ENCODE data around the gene RXRG.

The RXRG gene

GRCh38 chr1:165403835-165404482 is 41.0 kb downstream of the RXRG start:
- H3K79me2 ChIP-seq (ENCODE audit: insufficient read depth, low read length), result no peaks in the 10 kb centered on the region
- H3K9ac ChIP-seq (ENCODE audit: low read depth, low read length), result no peak overlapping the region

DNA sequence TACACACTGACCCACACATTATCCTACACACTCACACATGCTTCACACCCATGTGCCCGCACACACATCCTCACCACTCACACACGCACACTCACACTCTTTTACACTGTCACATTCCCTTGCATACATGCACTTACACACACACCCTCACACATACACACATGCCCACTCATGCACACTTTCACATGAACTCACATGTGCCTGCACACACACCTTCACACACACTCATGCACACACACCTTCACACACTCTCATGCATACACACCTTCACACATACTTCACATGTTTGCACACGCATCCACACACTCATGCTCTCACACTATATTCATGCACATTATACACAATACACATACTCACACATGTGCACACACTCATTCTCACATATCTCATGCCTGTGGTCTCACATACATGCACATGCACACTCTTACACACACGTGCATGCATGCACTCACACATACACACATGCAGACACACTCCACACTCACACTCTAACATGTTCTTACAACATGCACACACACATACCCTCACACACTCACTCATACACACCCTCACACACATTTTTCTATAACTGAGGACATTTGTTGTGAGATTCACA is 42.3 kb downstream of the RXRG start:
- no peaks in the 10 kb centered on the region for H3K36me3 ChIP-seq (ENCODE audit: insufficient read depth, low read length)
- no peak overlapping the region for H2AFZ ChIP-seq (ENCODE audit: low read depth, low read length)
- H3K9ac ChIP-seq (ENCODE audit: low read depth, low read length), result no peak overlapping the region
- no peak for ATAC-seq (ENCODE audit: insufficient read depth, low read depth)
- H3K27ac ChIP-seq (ENCODE audit: low read length), result no peak overlapping the region
- no peaks in the 10 kb centered on the region for H3K4me1 ChIP-seq (ENCODE audit: insufficient read depth, low read length)
- peaks cover 76% of the 10 kb centered on the region for H3K27me3 ChIP-seq (ENCODE audit: insufficient read depth, low read length, poor library complexity)
- H3K9me3 ChIP-seq (ENCODE audit: insufficient read depth, low read length, severe bottlenecking), result no peaks in the 10 kb centered on the region
- no peak overlapping the region for H3K4me3 ChIP-seq (ENCODE audit: low read depth in 1 of 2, low read length in 2 of 2)
- no peak for DNase-seq
- peaks cover 31% of the 10 kb centered on the region for H4K20me1 ChIP-seq (ENCODE audit: insufficient read depth, low read length)
- TF ChIP-seq, protein P1, sequence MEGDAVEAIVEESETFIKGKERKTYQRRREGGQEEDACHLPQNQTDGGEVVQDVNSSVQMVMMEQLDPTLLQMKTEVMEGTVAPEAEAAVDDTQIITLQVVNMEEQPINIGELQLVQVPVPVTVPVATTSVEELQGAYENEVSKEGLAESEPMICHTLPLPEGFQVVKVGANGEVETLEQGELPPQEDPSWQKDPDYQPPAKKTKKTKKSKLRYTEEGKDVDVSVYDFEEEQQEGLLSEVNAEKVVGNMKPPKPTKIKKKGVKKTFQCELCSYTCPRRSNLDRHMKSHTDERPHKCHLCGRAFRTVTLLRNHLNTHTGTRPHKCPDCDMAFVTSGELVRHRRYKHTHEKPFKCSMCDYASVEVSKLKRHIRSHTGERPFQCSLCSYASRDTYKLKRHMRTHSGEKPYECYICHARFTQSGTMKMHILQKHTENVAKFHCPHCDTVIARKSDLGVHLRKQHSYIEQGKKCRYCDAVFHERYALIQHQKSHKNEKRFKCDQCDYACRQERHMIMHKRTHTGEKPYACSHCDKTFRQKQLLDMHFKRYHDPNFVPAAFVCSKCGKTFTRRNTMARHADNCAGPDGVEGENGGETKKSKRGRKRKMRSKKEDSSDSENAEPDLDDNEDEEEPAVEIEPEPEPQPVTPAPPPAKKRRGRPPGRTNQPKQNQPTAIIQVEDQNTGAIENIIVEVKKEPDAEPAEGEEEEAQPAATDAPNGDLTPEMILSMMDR (IDR thresholded peaks at IDR 0.05; ENCODE audit: borderline replicate concordance, extremely low read depth, low read length, poor library complexity, severe bottlenecking), result no peak
- TF ChIP-seq EZH2 (IDR thresholded peaks at IDR 0.05; ENCODE audit: borderline replicate concordance, low read depth, low read length, severe bottlenecking), result no peak
- H3K4me2 ChIP-seq (ENCODE audit: insufficient read depth, low read length), result no peak overlapping the region
- no peaks in the 10 kb centered on the region for H3K79me2 ChIP-seq (ENCODE audit: insufficient read depth, low read length)

More at GRCh38 chr1:165403835-165404482, 41.0 kb downstream of the RXRG start:
- Histone ChIP-seq H3K27me3 (ENCODE audit: insufficient read depth, low read length, poor library complexity) (peaks cover 69% of the 10 kb centered on the region), H2AFZ (ENCODE audit: low read depth, low read length) (no peak overlapping the region), H3K4me3 (ENCODE audit: low read depth in 1 of 2, low read length in 2 of 2) (no peak overlapping the region), H3K27ac (ENCODE audit: low read length) (no peak overlapping the region), H3K9me3 (ENCODE audit: insufficient read depth, low read length, severe bottlenecking) (no peaks in the 10 kb centered on the region), H3K4me2 (ENCODE audit: insufficient read depth, low read length) (no peak overlapping the region), H3K36me3 (ENCODE audit: insufficient read depth, low read length) (no peaks in the 10 kb centered on the region), H4K20me1 (ENCODE audit: insufficient read depth, low read length) (peaks cover 26% of the 10 kb centered on the region), H3K4me1 (ENCODE audit: insufficient read depth, low read length) (no peaks in the 10 kb centered on the region)
- no peak for TF ChIP-seq EZH2 (IDR thresholded peaks at IDR 0.05; ENCODE audit: borderline replicate concordance, low read depth, low read length, severe bottlenecking)
- TF ChIP-seq, protein P1 (IDR thresholded peaks at IDR 0.05; ENCODE audit: borderline replicate concordance, extremely low read depth, low read length, poor library complexity, severe bottlenecking), result peak; percentile 71
- ATAC-seq (ENCODE audit: insufficient read depth, low read depth) (peak; percentile 73), DNase-seq (peak; percentile 20)

GRCh38 chr1:165397944-165398343 is 47.0 kb downstream of the RXRG start:
- ATAC-seq (ENCODE audit: insufficient read depth, low read depth), result no peak
- H3K4me1 ChIP-seq (ENCODE audit: insufficient read depth, low read length), result peaks cover 12% of the 10 kb centered on the region
- H3K27ac ChIP-seq (ENCODE audit: low read length), result no peak overlapping the region
- no peaks in the 10 kb centered on the region for H3K79me2 ChIP-seq (ENCODE audit: insufficient read depth, low read length)
- TF ChIP-seq, protein P1 (IDR thresholded peaks at IDR 0.05; ENCODE audit: borderline replicate concordance, extremely low read depth, low read length, poor library complexity, severe bottlenecking), result no peak
- TF ChIP-seq EZH2 (IDR thresholded peaks at IDR 0.05; ENCODE audit: borderline replicate concordance, low read depth, low read length, severe bottlenecking), result no peak
- DNase-seq, result no peak
- no peak overlapping the region for H3K4me2 ChIP-seq (ENCODE audit: insufficient read depth, low read length)
- no peak overlapping the region for H3K4me3 ChIP-seq (ENCODE audit: low read depth in 1 of 2, low read length in 2 of 2)
- H4K20me1 ChIP-seq (ENCODE audit: insufficient read depth, low read length), result peaks cover 66% of the 10 kb centered on the region
- no peaks in the 10 kb centered on the region for H3K9me3 ChIP-seq (ENCODE audit: insufficient read depth, low read length, severe bottlenecking)
- peaks cover 70% of the 10 kb centered on the region for H3K27me3 ChIP-seq (ENCODE audit: insufficient read depth, low read length, poor library complexity)
- H3K9ac ChIP-seq (ENCODE audit: low read depth, low read length), result no peak overlapping the region
- no peaks in the 10 kb centered on the region for H3K36me3 ChIP-seq (ENCODE audit: insufficient read depth, low read length)
- no peak overlapping the region for H2AFZ ChIP-seq (ENCODE audit: low read depth, low read length)
